Measurements from ENCODE around the gene RASGRF1. TPM values are rescaled to one million over a fixed set of nuclear protein-coding genes. Genes with fewer than 3 reads are reported as not detected.

Gene RASGRF1
- total RNA-seq, 1 experiment from 2014 or later: not detected

DNA sequence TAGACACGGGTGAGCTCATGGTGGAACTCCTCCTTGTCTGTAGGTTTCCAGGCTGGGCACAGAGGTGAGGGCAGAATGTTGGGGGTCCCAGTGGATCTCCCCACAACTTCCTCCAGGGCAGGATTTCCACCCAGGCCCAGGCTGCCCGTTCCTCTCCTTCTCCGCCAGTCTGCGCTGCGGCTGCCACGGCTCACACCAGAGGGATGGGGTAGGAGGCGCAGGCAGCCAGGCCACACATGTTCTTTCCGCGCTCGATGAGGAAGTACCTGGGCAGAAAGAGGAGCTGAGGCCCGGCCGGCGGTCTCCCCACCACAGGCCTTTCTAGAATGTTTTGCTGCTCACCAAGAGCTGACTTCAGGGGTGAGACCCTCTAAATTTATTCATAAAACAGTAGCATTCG is 168.6 kb downstream of the RASGRF1 start:
- H3K4me3 ChIP-seq (ENCODE audit: low read length): no peak overlapping the region
- H3K9me2 ChIP-seq (replicated peaks; ENCODE audit: low read length): no peaks in the 10 kb centered on the region
- ChIA-PET CTCF (interaction anchor here (0.7 kb wide), 1 partner anchor 58 kb away, joined by 3 read pairs; no protein-coding TSS in a partner anchor), POLR2A (ENCODE audit: unreplicated experiment) (no interaction called here)
- no peaks in the 10 kb centered on the region for H3F3A ChIP-seq (ENCODE audit: low read length, unreplicated experiment)
- no peak for ATAC-seq
- no peaks in the 10 kb centered on the region for H3K4me1 ChIP-seq (ENCODE audit: insufficient read depth, low read length)
- no peak overlapping the region for H3K27ac ChIP-seq (ENCODE audit: low read length)
- H3K27me3 ChIP-seq (ENCODE audit: low read length): no peaks in the 10 kb centered on the region
- no peak overlapping the region for H2AFZ ChIP-seq (ENCODE audit: low read length)
- no peaks in the 10 kb centered on the region for H4K20me1 ChIP-seq (ENCODE audit: low read length)
- H3K79me2 ChIP-seq (ENCODE audit: low read length): no peaks in the 10 kb centered on the region
- no peak overlapping the region for H3K4me2 ChIP-seq (ENCODE audit: low read length)
- no peak overlapping the region for H3K9ac ChIP-seq (ENCODE audit: low read length)
- H3K9me3 ChIP-seq (ENCODE audit: low read length): no peaks in the 10 kb centered on the region
- intact Hi-C loops (cut with micrococcal nuclease): no loop called here
- DNase-seq: no peak
- no peak for TF ChIP-seq EZH2phosphoT487 (IDR thresholded peaks at IDR 0.05; ENCODE audit: borderline replicate concordance, low read length)
- BruUV-seq (replicated peaks): no TSS peak
- H3K36me3 ChIP-seq (ENCODE audit: low read depth, low read length): no peaks in the 10 kb centered on the region; the same call in 1 of the 2 replicates

DNA sequence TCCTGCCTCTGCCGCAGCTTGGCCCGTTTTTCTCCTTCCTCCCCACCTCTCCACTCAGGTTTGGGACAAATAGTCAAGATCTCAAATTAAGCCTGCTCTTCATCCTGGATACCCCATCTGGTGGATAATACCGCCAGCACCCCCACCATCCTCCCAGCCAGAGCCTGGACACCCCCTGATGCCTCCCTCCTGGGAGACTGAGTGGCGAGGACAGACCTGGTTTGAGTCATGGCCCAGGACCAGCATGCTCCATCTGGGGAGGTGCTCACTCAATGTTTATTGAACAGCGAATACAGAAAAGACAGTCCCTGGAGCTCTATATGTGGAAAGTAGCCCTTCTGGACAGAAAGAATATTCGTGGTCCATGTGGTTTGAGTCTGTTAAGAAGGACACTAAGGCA is 169.1 kb downstream of the RASGRF1 start:
- no peaks in the 10 kb centered on the region for H3K27me3 ChIP-seq (ENCODE audit: low read length)
- CTCF ChIA-PET: interaction anchor here (0.9 kb wide), 1 partner anchor 58 kb away, joined by 3 read pairs; no protein-coding TSS in a partner anchor
- no peaks in the 10 kb centered on the region for H3K4me1 ChIP-seq (ENCODE audit: insufficient read depth, low read length)
- DNase-seq (no peak), ATAC-seq (no peak)
- no peak overlapping the region for H3K9ac ChIP-seq (ENCODE audit: low read length)
- H3K36me3 ChIP-seq (ENCODE audit: low read depth, low read length): no peaks in the 10 kb centered on the region; the same call in 1 of the 2 replicates
- H3K79me2 ChIP-seq (ENCODE audit: low read length): no peaks in the 10 kb centered on the region
- no peak overlapping the region for H3K4me2 ChIP-seq (ENCODE audit: low read length)
- no peak overlapping the region for H3K27ac ChIP-seq (ENCODE audit: low read length)
- TF ChIP-seq EZH2 (IDR thresholded peaks at IDR 0.05; ENCODE audit: low read length, unreplicated experiment): no peak
- TF ChIP-seq, protein P1, sequence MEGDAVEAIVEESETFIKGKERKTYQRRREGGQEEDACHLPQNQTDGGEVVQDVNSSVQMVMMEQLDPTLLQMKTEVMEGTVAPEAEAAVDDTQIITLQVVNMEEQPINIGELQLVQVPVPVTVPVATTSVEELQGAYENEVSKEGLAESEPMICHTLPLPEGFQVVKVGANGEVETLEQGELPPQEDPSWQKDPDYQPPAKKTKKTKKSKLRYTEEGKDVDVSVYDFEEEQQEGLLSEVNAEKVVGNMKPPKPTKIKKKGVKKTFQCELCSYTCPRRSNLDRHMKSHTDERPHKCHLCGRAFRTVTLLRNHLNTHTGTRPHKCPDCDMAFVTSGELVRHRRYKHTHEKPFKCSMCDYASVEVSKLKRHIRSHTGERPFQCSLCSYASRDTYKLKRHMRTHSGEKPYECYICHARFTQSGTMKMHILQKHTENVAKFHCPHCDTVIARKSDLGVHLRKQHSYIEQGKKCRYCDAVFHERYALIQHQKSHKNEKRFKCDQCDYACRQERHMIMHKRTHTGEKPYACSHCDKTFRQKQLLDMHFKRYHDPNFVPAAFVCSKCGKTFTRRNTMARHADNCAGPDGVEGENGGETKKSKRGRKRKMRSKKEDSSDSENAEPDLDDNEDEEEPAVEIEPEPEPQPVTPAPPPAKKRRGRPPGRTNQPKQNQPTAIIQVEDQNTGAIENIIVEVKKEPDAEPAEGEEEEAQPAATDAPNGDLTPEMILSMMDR (conservative IDR thresholded peaks at IDR 0.05; ENCODE audit: low read depth, low read length): no peak
- intact Hi-C loops (cut with micrococcal nuclease): no loop called here
- no peaks in the 10 kb centered on the region for H4K20me1 ChIP-seq (ENCODE audit: low read length)
- H2AFZ ChIP-seq (ENCODE audit: low read length): no peak overlapping the region
- H3K9me2 ChIP-seq (replicated peaks; ENCODE audit: low read length): no peaks in the 10 kb centered on the region
- H3F3A ChIP-seq (ENCODE audit: low read length, unreplicated experiment): no peaks in the 10 kb centered on the region
- H3K4me3 ChIP-seq (ENCODE audit: low read length): no peak overlapping the region
- POLR2A ChIA-PET (ENCODE audit: unreplicated experiment): no interaction called here
- H3K9me3 ChIP-seq (ENCODE audit: low read length): no peaks in the 10 kb centered on the region
- no TSS peak for BruUV-seq (replicated peaks)

DNA sequence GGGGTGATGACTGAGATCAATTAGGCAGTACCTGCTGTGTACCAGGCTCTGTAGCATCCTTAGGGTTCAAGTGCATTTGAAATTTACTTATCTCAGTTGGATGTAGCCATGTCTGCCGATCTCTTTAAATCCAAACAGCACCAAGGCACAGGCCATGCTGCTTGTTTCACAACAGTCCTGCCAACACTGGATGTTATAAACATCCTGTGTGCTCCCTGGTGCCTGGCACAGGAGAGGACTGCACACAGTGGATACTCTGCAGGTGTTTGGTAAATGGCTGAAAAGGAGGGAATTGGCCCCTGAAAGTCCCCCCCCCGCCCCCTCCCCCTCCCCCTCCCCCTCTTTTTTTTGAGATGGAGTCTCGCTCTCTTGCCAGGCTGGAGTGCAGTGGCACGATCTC is 172.7 kb downstream of the RASGRF1 start:
- H3K79me2 ChIP-seq (ENCODE audit: low read length): no peaks in the 10 kb centered on the region
- H3K36me3 ChIP-seq (ENCODE audit: low read depth, low read length): peaks cover 3% of the 10 kb centered on the region
- ChIA-PET POLR2A (ENCODE audit: unreplicated experiment) (no interaction called here), CTCF (no interaction called here)
- H3K27me3 ChIP-seq (ENCODE audit: low read length): no peaks in the 10 kb centered on the region
- H3K4me3 ChIP-seq (ENCODE audit: low read length): no peak overlapping the region
- ATAC-seq (no peak), DNase-seq (no peak)
- H3K9me3 ChIP-seq (ENCODE audit: low read length): no peaks in the 10 kb centered on the region
- no peak overlapping the region for H3K4me2 ChIP-seq (ENCODE audit: low read length)
- no peak for TF ChIP-seq EZH2phosphoT487 (IDR thresholded peaks at IDR 0.05; ENCODE audit: borderline replicate concordance, low read length)
- TF ChIP-seq, protein P1 (conservative IDR thresholded peaks at IDR 0.05; ENCODE audit: low read depth, low read length): no peak
- TF ChIP-seq EZH2 (IDR thresholded peaks at IDR 0.05; ENCODE audit: low read length, unreplicated experiment): no peak
- no peak overlapping the region for H3K9ac ChIP-seq (ENCODE audit: low read length)
- H2AFZ ChIP-seq (ENCODE audit: low read length): no peak overlapping the region
- no peaks in the 10 kb centered on the region for H4K20me1 ChIP-seq (ENCODE audit: low read length)
- H3F3A ChIP-seq (ENCODE audit: low read length, unreplicated experiment): no peaks in the 10 kb centered on the region
- H3K27ac ChIP-seq (ENCODE audit: low read length): no peak overlapping the region
- intact Hi-C loops (cut with micrococcal nuclease): loop anchor here (10.0 kb wide), 1 partner anchor 267 kb away; no protein-coding TSS in a partner anchor
- no peaks in the 10 kb centered on the region for H3K4me1 ChIP-seq (ENCODE audit: insufficient read depth, low read length)
- no TSS peak for BruUV-seq (replicated peaks)
- H3K9me2 ChIP-seq (replicated peaks; ENCODE audit: low read length): no peaks in the 10 kb centered on the region
